SH-SY5Y (cell line): Measurements from ENCODE around the gene UNC79.

Experiments used
- GATA2 ChIP-seq: IDR thresholded peaks from 2 replicates; pipeline ENCODE4 v1.6.1; 2011; ENCODE audit warnings: mild to moderate bottlenecking, low read depth, low read length
- GATA3 ChIP-seq: IDR thresholded peaks from 2 replicates; pipeline ENCODE4 v1.6.1; 2011; ENCODE audit warnings: low read depth, mild to moderate bottlenecking, low read length, moderate library complexity

GRCh38 chr14:93648440-93649168, 217.9 kb downstream of the UNC79 start:
- TF ChIP-seq GATA2 = no peak
- no peak for TF ChIP-seq GATA3
